Pancreas (tissue), 10 donors: Measurements from ENCODE around the gene TM2D3. TPM values are rescaled to one million over a fixed set of nuclear protein-coding genes. Genes with fewer than 3 reads are reported as not detected.

Experiments used
- ATAC-seq, 4 donors: fragments of 200-7000 bp; cut with Tn5 transposase; one replicate each; pipeline versions ENCODE4 v1.8.0 to v1.9.1; 2020; ENCODE audit warnings: mild to moderate bottlenecking in 4 of 4, moderate library complexity in 4 of 4
- DNase-seq, 6 donors: peaks; one replicate each; pipeline ENCODE4 v3.0.0-alpha.2; 2020
- FAIRE-seq: peaks from 2 replicates; lab custom pipeline; 2012; peaks lifted over from hg19 to GRCh38; lab: Jason Lieb, UNC
- H3K27ac ChIP-seq, 4 donors: fragments of 200-600 bp; sonication (generic); 1 replicate in 3 of 4; 2 replicates in 1 of 4; pipeline versions ENCODE4 v1.5.0 to v1.8.0; 2020
- H3K27me3 ChIP-seq, 4 donors: fragments of 200-600 bp; one replicate each; pipeline ENCODE4 v1.8.0; 2021
- H3K36me3 ChIP-seq, 3 donors: fragments of 200-600 bp; sonication (generic) in 1 of 3; one replicate each; pipeline versions ENCODE4 v1.5.0 to v1.8.0; 2020 to 2021
- H3K4me1 ChIP-seq, 3 donors: fragments of 200-600 bp; one replicate each; pipeline ENCODE4 v1.8.0; 2021
- H3K4me3 ChIP-seq, 4 donors: fragments of 200-600 bp; sonication (generic) in 2 of 4; one replicate each; pipeline versions ENCODE4 v1.5.0 to v1.8.0; 2020 to 2021
- H3K9me3 ChIP-seq, 4 donors: fragments of 200-600 bp; one replicate each; pipeline ENCODE4 v1.8.0; 2021
- CTCF ChIP-seq, 4 donors: fragments of 200-600 bp; sonication (generic) in 3 of 4; IDR thresholded peaks; one replicate each; pipeline versions ENCODE4 v1.5.0 to v1.8.0; 2021; ENCODE audit warnings: antibody characterized with exemption in 4 of 4
- WGBS, 2 donors: extraction: QIAGEN DNeasy Blood & Tissue Kit; methylation state at CpG; one replicate each; pipeline ENCODE4 v1.1.7; 2013; 5-methylcytosine and 5-hydroxymethylcytosine counted together
- intact Hi-C, 3 donors: fragments of 100-400 bp; cut with DNase I; formaldehyde crosslinking; loops; one replicate each; pipeline versions ENCODE4 v1.11.1 to v1.14.2; 2022
- polyA plus RNA-seq, 2 donors: library from polyadenylated mRNA; stranded (reverse); fragments of 200-250 nt; gene quantifications; one replicate each; pipeline ENCODE4 v1.2.3, GENCODE V29; 2013
- total RNA-seq, 6 donors: library from RNA; stranded (reverse); fragmentation: NEBNext Ultra II Directional in 4 of 6; extraction: Animal tissue kit (Norgen Biotek cat#: 25700) in 4 of 6; gene quantifications; one replicate each; pipeline versions ENCODE4 v1.2.1 to v1.2.4, GENCODE V29; 2021 to 2023
- donor health status: healthy with polysubstance abuse.
- donor health status: DM: no; HTN: no; CAD: no; lungs with moderate emphysema.
- donor health status: DM: no; HTN: no; CAD: no.
- donor health status: control.
- donor health status: control.
- donor health status: Bipolar disorder and iron deficiency.
- donor health status: DM: yes; HTN: yes; CAD: no.
- donor health status: DM: no; HTN: no; CAD: no.
- donor health status: DM: no; HTN: no; CAD: no.
- donor health status: DM: yes; HTN: yes; CAD: no.

The TM2D3 gene
- total RNA-seq, result 10 to 100 TPM; 16.0 to 33.5 (median 18.4) TPM
- polyA plus RNA-seq, result 10 to 100 TPM; 20.5 to 42.8 TPM

DNA sequence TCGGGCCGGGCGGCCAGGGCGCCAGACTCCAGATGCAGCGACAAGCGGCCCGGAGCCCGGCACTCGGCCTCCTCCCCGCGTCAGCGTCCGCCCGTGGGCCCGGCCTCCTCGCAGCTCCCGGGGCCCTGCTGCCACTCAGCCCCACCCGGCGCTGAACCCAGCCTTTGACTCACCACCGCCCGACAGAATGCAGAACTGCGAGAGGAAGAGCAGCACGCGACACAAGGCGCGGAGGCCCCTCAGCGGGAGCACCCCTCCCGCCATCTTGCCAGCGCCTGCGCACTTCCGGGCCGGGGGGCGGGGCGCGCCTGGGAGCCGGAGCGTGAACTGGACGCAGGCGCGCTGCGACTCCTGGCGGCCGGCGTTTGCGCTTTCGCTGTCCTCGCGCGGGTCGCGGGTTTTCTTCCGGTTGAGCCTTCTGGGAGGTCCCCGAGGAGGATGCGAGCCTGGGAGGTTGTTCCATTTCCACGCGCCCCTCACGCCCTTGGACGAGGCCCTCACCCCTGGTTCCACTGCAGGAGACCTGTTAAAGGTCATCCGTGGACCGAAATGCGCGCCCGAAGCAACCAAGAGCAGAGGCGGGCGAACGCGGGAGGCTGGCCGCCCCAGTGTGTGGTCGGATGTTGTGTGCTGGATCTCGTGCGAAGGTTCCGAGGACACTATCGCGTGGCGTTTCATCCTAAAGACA, at the start of gene TM2D3:
Gene TM2D3, minus strand, starts transcription at position 284 of the 688 bp plus-strand sequence. Its CDS starts 20 bp downstream, at position 264.
- FAIRE-seq, result no peak
- Histone ChIP-seq H3K27me3 (no peaks in the 10 kb centered on the region), H3K9me3 (no peaks in the 10 kb centered on the region), H3K36me3 (peaks cover 0 to 4% (median 0%) of the 10 kb centered on the region in 3 donors), H3K4me3 (peak within 1 kb of the TSS; percentile 84 to 96 (median 90)), H3K27ac (peak within 1 kb of the TSS; percentile 86 to 96 (median 91)), H3K4me1 (peaks cover 11 to 25% (median 15%) of the 10 kb centered on the region in 3 donors)
- peak; percentile 97 to 98 (median 98) for ATAC-seq
- peak; percentile 70 to 84 (median 77) for TF ChIP-seq CTCF (IDR thresholded peaks at IDR 0.05)
- DNase-seq, result peak; percentile 87 to 99 (median 93)
- intact Hi-C loops, result no loop called here
- 0% methylated on average over 60 to 75 of the region's 75 CpGs for WGBS, 2 donors

DNA sequence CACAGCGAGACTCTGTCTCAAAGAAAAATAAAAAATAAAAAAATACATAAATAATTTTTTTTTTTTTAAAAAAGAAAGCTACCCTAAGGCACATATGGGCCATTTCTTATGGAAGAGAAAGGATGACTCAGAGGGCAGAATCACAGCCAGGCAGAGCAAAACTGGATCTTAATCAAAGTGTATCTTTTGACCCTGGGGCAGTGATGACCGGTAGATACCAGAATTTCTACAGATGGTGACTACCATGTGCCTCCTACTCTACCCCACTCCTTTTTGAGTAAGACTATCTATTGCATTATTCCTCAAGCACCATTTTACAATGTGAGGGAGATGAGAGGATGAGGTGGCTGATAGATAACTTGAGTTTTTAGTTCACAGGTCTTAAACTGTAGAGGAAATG, 46.1 kb upstream of the TM2D3 start:
- H3K4me1 ChIP-seq, result no peaks in the 10 kb centered on the region
- H3K27me3 ChIP-seq, result no peaks in the 10 kb centered on the region
- H3K9me3 ChIP-seq, result no peaks in the 10 kb centered on the region
- TF ChIP-seq CTCF (IDR thresholded peaks at IDR 0.05), result no peak
- DNase-seq (no peak), FAIRE-seq (no peak), ATAC-seq (no peak)
- intact Hi-C loops, result no loop called here
- peaks cover 0 to 65% (median 14%) of the 10 kb centered on the region in 3 donors for H3K36me3 ChIP-seq
- no peak overlapping the region for H3K4me3 ChIP-seq
- no peak overlapping the region for H3K27ac ChIP-seq
- 87 to 91% methylated on average over 2 of the region's 2 CpGs for WGBS, 2 donors

DNA sequence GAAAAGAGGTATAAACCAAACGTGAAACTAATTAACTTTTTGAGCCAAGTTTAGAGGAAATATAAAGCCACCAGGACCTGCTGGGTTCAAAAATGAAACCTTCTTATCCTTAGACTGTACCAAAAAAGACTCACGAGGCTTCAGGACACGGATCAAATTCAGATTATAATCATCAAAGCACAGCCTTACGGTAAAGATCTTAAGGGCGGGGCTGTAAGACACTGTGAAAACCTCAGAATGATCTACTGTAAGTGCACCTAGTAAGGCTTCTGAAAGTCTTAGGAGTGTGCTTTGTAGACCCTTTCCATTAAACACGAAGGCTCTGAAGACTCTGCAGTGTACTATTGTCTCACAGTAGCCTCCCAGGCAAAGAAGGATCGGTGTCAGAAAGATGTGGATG, 45.3 kb upstream of the TM2D3 start:
- ATAC-seq (no peak), DNase-seq (no peak), FAIRE-seq (no peak)
- no peak overlapping the region for H3K4me3 ChIP-seq
- no peaks in the 10 kb centered on the region for H3K4me1 ChIP-seq
- no peaks in the 10 kb centered on the region for H3K27me3 ChIP-seq
- H3K27ac ChIP-seq, result no peak overlapping the region
- intact Hi-C loops, result no loop called here
- no peaks in the 10 kb centered on the region for H3K9me3 ChIP-seq
- 91 to 96% methylated on average over 7 of the region's 7 CpGs for WGBS, 2 donors
- H3K36me3 ChIP-seq, result peaks cover 0 to 64% (median 14%) of the 10 kb centered on the region in 3 donors
- no peak for TF ChIP-seq CTCF (IDR thresholded peaks at IDR 0.05)

DNA sequence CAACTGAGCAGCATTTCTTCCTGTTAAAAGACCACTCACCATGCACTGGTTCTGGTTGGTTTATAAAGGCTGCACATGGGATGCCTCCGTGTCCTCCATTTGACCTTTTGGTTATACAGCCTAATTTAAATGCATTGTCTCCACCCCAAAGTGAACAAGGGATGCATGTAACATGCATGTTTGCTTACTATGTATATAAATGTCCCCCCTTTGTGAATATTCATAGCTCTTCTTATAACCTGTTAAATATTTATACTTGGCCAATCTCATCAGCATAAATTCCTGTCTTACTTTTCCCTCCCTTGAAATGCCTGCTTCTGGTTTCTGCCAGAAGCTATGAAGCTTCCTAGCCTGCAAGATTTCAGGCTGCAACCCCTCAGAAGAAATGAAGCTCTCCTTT, 44.6 kb upstream of the TM2D3 start:
- 95 to 100% methylated on average over 1 of the region's 1 CpG for WGBS, 2 donors
- no peak overlapping the region for H3K4me3 ChIP-seq
- no peak for TF ChIP-seq CTCF (IDR thresholded peaks at IDR 0.05)

GRCh38 chr15:101694261-101694660, 42.1 kb upstream of the TM2D3 start:
- no peak for TF ChIP-seq CTCF (IDR thresholded peaks at IDR 0.05)
- Histone ChIP-seq H3K36me3 (peaks cover 0 to 32% (median 5%) of the 10 kb centered on the region in 3 donors), H3K27me3 (no peaks in the 10 kb centered on the region), H3K4me1 (no peaks in the 10 kb centered on the region), H3K27ac (no peak overlapping the region), H3K4me3 (no peak overlapping the region), H3K9me3 (no peaks in the 10 kb centered on the region)
- DNase-seq, result no peak
- WGBS, 2 donors, result 93 to 96% methylated on average over 2 of the region's 2 CpGs
- FAIRE-seq, result no peak
- intact Hi-C loops, result no loop called here
- no peak for ATAC-seq

More for the DNA sequence above, 44.6 kb upstream of the TM2D3 start:
- ATAC-seq (no peak), DNase-seq (no peak), FAIRE-seq (no peak)
- H3K27ac ChIP-seq, result no peak overlapping the region
- intact Hi-C loops, result no loop called here
- H3K27me3 ChIP-seq, result no peaks in the 10 kb centered on the region
- H3K36me3 ChIP-seq, result peaks cover 0 to 58% (median 14%) of the 10 kb centered on the region in 3 donors
- H3K9me3 ChIP-seq, result no peaks in the 10 kb centered on the region
- H3K4me1 ChIP-seq, result no peaks in the 10 kb centered on the region
